ENCODE measurements around the gene YPEL5.

The YPEL5 gene

DNA sequence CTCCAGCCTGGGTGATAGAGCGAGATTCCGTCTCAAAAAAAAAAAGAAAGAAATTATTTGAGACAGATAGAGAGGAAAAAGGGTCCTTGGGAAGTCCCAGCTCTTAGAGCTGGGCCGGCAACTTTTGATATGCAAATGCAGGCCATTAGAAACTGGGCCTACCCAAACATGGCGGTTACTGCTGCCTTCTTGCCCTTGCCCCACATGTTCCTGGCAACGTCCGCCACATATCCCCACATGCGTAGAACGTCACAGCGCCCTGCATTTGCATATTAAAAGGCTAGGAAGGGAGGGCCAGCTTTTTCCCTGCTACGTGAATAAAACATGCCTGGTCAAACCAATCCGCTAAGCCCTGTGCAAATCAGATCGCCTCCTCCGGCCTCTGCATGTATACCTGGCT is 43.8 kb downstream of the YPEL5 start:
- no peak overlapping the region for H3K4me2 ChIP-seq
- H3K36me3 ChIP-seq (ENCODE audit: insufficient read depth): no peaks in the 10 kb centered on the region
- TF ChIP-seq, protein P1, sequence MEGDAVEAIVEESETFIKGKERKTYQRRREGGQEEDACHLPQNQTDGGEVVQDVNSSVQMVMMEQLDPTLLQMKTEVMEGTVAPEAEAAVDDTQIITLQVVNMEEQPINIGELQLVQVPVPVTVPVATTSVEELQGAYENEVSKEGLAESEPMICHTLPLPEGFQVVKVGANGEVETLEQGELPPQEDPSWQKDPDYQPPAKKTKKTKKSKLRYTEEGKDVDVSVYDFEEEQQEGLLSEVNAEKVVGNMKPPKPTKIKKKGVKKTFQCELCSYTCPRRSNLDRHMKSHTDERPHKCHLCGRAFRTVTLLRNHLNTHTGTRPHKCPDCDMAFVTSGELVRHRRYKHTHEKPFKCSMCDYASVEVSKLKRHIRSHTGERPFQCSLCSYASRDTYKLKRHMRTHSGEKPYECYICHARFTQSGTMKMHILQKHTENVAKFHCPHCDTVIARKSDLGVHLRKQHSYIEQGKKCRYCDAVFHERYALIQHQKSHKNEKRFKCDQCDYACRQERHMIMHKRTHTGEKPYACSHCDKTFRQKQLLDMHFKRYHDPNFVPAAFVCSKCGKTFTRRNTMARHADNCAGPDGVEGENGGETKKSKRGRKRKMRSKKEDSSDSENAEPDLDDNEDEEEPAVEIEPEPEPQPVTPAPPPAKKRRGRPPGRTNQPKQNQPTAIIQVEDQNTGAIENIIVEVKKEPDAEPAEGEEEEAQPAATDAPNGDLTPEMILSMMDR (conservative IDR thresholded peaks at IDR 0.05; ENCODE audit: low read depth, low read length): no peak
- no peak overlapping the region for H3K4me3 ChIP-seq (IDR thresholded peaks at IDR 0.05; ENCODE audit: insufficient read depth, low read depth, low read length)
- H4K20me1 ChIP-seq (ENCODE audit: insufficient read depth): no peaks in the 10 kb centered on the region
- H3K4me1 ChIP-seq (ENCODE audit: low read depth, poor library complexity, severe bottlenecking): no peaks in the 10 kb centered on the region
- H3K9ac ChIP-seq: no peak overlapping the region
- no peaks in the 10 kb centered on the region for H3K27me3 ChIP-seq (ENCODE audit: insufficient read depth, low read depth)
- no peak overlapping the region for H2AFZ ChIP-seq (ENCODE audit: low read depth)
- H3K79me2 ChIP-seq (ENCODE audit: insufficient read depth, low read depth): no peaks in the 10 kb centered on the region
- no peak overlapping the region for H3K27ac ChIP-seq

DNA sequence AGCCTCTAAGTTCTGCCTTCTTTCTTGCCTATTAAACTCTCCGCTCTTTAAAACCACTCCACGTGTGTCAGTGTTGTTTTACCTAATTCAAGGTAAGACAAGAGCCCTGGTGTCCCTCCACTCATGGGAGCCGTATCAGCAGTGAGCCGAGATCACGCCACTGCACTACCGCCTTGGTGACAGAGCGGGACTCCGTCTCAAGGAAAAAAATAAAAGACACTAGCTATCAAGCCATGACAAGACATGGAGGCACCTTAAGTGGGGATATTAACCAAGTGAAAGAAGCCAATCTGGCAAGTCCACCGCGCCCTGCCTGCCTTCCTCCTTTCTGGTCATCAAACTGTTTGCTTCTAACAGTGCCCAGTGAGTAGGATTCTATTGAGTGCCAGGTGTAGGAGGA is 44.3 kb downstream of the YPEL5 start:
- no peak overlapping the region for H3K4me2 ChIP-seq
- H3K79me2 ChIP-seq (ENCODE audit: insufficient read depth, low read depth): no peaks in the 10 kb centered on the region
- no peaks in the 10 kb centered on the region for H3K36me3 ChIP-seq (ENCODE audit: insufficient read depth)
- no peak overlapping the region for H2AFZ ChIP-seq (ENCODE audit: low read depth)
- TF ChIP-seq, protein P1 (conservative IDR thresholded peaks at IDR 0.05; ENCODE audit: low read depth, low read length): no peak
- no peak overlapping the region for H3K9ac ChIP-seq
- H3K27ac ChIP-seq: no peak overlapping the region
- H3K4me1 ChIP-seq (ENCODE audit: low read depth, poor library complexity, severe bottlenecking): no peaks in the 10 kb centered on the region
- no peak overlapping the region for H3K4me3 ChIP-seq (IDR thresholded peaks at IDR 0.05; ENCODE audit: insufficient read depth, low read depth, low read length)
- no peaks in the 10 kb centered on the region for H3K27me3 ChIP-seq (ENCODE audit: insufficient read depth, low read depth)
- no peaks in the 10 kb centered on the region for H4K20me1 ChIP-seq (ENCODE audit: insufficient read depth)

DNA sequence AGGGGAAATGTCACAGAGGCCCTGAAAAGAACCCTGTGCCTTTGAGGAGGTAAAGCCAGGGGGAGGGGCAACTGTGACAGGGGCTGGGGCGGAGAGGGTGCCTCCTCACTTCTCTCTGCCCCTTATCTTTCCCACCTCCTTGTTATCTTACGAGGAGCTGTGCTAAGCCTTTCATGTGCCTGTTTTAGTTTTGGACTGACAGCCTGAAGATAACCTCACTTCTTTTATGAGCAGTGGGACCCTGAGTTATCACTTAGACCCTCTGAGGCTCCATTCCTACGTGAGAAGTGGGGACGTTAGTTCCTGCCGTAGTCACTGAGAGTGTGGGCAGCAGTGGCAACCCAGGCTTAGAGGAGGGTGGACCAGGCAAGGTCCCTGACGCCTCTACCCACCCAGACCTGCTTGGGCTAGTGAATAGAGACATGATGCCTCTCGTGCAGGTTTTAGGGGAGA is 45.0 kb downstream of the YPEL5 start:
- Histone ChIP-seq H3K27me3 (ENCODE audit: insufficient read depth, low read depth) (no peaks in the 10 kb centered on the region), H4K20me1 (ENCODE audit: insufficient read depth) (no peaks in the 10 kb centered on the region), H2AFZ (ENCODE audit: low read depth) (no peak overlapping the region), H3K4me2 (no peak overlapping the region), H3K9ac (no peak overlapping the region), H3K27ac (no peak overlapping the region), H3K79me2 (ENCODE audit: insufficient read depth, low read depth) (no peaks in the 10 kb centered on the region), H3K36me3 (ENCODE audit: insufficient read depth) (no peaks in the 10 kb centered on the region), H3K4me3 (IDR thresholded peaks at IDR 0.05; ENCODE audit: insufficient read depth, low read depth, low read length) (no peak overlapping the region), H3K4me1 (ENCODE audit: low read depth, poor library complexity, severe bottlenecking) (no peaks in the 10 kb centered on the region)
- TF ChIP-seq, protein P1 (conservative IDR thresholded peaks at IDR 0.05; ENCODE audit: low read depth, low read length): no peak

DNA sequence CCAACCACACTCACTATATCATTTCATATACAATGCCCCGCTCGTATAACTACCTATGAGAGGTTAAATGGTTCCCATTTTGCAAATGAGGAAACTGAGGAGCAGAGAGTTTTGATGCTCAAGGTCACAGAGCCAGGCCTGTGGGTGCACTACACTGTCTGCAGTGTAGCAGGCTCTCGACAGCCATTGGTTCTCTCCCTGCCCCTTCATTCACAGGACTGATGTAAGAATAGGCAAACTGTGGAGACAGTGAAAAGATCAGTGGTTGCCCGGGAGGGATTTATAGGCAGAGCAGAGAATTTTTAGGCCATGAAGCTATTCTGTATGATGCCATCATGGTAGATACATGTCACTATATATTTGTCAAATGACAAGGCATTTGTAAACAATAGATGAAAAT is 45.5 kb downstream of the YPEL5 start:
- no peaks in the 10 kb centered on the region for H3K79me2 ChIP-seq (ENCODE audit: insufficient read depth, low read depth)
- H3K27ac ChIP-seq: no peak overlapping the region
- H3K4me1 ChIP-seq (ENCODE audit: low read depth, poor library complexity, severe bottlenecking): no peaks in the 10 kb centered on the region
- H2AFZ ChIP-seq (ENCODE audit: low read depth): no peak overlapping the region
- H4K20me1 ChIP-seq (ENCODE audit: insufficient read depth): no peaks in the 10 kb centered on the region
- H3K4me3 ChIP-seq (IDR thresholded peaks at IDR 0.05; ENCODE audit: insufficient read depth, low read depth, low read length): no peak overlapping the region
- H3K9ac ChIP-seq: no peak overlapping the region
- TF ChIP-seq, protein P1 (conservative IDR thresholded peaks at IDR 0.05; ENCODE audit: low read depth, low read length): no peak
- H3K27me3 ChIP-seq (ENCODE audit: insufficient read depth, low read depth): no peaks in the 10 kb centered on the region
- H3K4me2 ChIP-seq: no peak overlapping the region
- H3K36me3 ChIP-seq (ENCODE audit: insufficient read depth): no peaks in the 10 kb centered on the region
